Measurements from ENCODE around the gene PAX5. TPM values are rescaled to one million over a fixed set of nuclear protein-coding genes. Genes with fewer than 3 reads are reported as not detected.

Gene PAX5
- total RNA-seq, 1 experiment from 2014 or later = 0.39 TPM

- no peak overlapping the region for H3K4me2 ChIP-seq (ENCODE audit: insufficient read depth, insufficient read length, low read length)
- H3K4me1 ChIP-seq (ENCODE audit: insufficient read depth, low read length) = peaks cover 6% of the 10 kb centered on the region; the same call in 1 of the 2 replicates
- H4K5ac ChIP-seq (ENCODE audit: insufficient read length, low read depth, low read length) = no peak overlapping the region
- H2BK5ac ChIP-seq (ENCODE audit: insufficient read length, low read length) = no peak overlapping the region
- no peak overlapping the region for H3K14ac ChIP-seq (ENCODE audit: insufficient read depth, low read length)
- H2AK5ac ChIP-seq (ENCODE audit: insufficient read length, low read length) = no peak overlapping the region
- H2BK12ac ChIP-seq (ENCODE audit: insufficient read length, low read depth, low read length) = no peak overlapping the region
- H2AFZ ChIP-seq (ENCODE audit: low read length) = no peak overlapping the region
- no peak for TF ChIP-seq CTCF (conservative IDR thresholded peaks at IDR 0.05)
- H3K18ac ChIP-seq (ENCODE audit: insufficient read length, low read depth, low read length) = no peak overlapping the region
- H4K8ac ChIP-seq (replicated peaks; ENCODE audit: insufficient read length, low read depth, low read length) = no peak overlapping the region
- H3K9me3 ChIP-seq (ENCODE audit: control insufficient read depth, low read depth, low read length) = no peaks in the 10 kb centered on the region
- H4K20me1 ChIP-seq (ENCODE audit: control insufficient read depth, insufficient read depth, insufficient read length) = no peaks in the 10 kb centered on the region
- H3K79me2 ChIP-seq (ENCODE audit: insufficient read depth, low read length) = no peaks in the 10 kb centered on the region
- no peak overlapping the region for H3K27ac ChIP-seq (ENCODE audit: insufficient read length, low read depth, low read length)
- no peak overlapping the region for H2BK20ac ChIP-seq (ENCODE audit: low read depth, low read length, poor library complexity, severe bottlenecking)
- H3K9ac ChIP-seq (ENCODE audit: extremely low read depth, insufficient read length, low read length) = no peak overlapping the region
- no peak overlapping the region for H3K56ac ChIP-seq (ENCODE audit: insufficient read length, low read depth, low read length)
- no peak overlapping the region for H4K91ac ChIP-seq (ENCODE audit: insufficient read length, low read depth, low read length)
- H3K9me3 Mint-ChIP-seq = no peaks in the 10 kb centered on the region
- H3K4ac ChIP-seq (ENCODE audit: low read depth, low read length) = no peak overlapping the region
- H3K27me3 ChIP-seq (ENCODE audit: insufficient read depth, low read length) = no peaks in the 10 kb centered on the region
- H3K27me3 Mint-ChIP-seq (ENCODE audit: low read depth) = peaks cover 2% of the 10 kb centered on the region
- no peak for DNase-seq
- no peak overlapping the region; a peak in 1 of 5 replicates for H3K4me3 Mint-ChIP-seq
- H3K23me2 ChIP-seq (ENCODE audit: insufficient read length, low read depth, low read length, poor library complexity, severe bottlenecking) = peaks cover 2% of the 10 kb centered on the region
- no peak overlapping the region for H3T11ph ChIP-seq (ENCODE audit: low read length)
- no peak overlapping the region for H2BK120ac ChIP-seq (ENCODE audit: low read depth, low read length, poor library complexity, severe bottlenecking)
- H2BK15ac ChIP-seq (ENCODE audit: low read depth, low read length) = no peak overlapping the region
- no peaks in the 10 kb centered on the region for H3K79me1 ChIP-seq (ENCODE audit: insufficient read depth, low read depth, low read length, poor library complexity, severe bottlenecking)
- peak overlapping the region in 1 of 3 experiments; percentile 75; a peak in 1 of 7 replicates for H3K27ac Mint-ChIP-seq
- WGBS (ENCODE audit: extremely low coverage, insufficient read length, low lambda C conversion rate) = no CpG with 5 or more reads among the region's 15 CpGs
- H3K23ac ChIP-seq (ENCODE audit: insufficient read length, low read depth, low read length) = no peak overlapping the region
- no peaks in the 10 kb centered on the region for H3K36me3 Mint-ChIP-seq (ENCODE audit: insufficient read depth in 1 of 3, low read depth in 3 of 3)
- peaks cover 3 to 9% of the 10 kb centered on the region in 2 experiments; a peak in 3 of 4 replicates for H3K4me1 Mint-ChIP-seq
Observed at GRCh38 chr9:36839131-36839885, 194.8 kb downstream of the PAX5 start.
